H1 (cell line): ENCODE data around the gene CRABP2. TPM values are rescaled to one million over a fixed set of nuclear protein-coding genes. Genes with fewer than 3 reads are reported as not detected.

ENCODE experiments used
- FOSL1 ChIP-seq: IDR thresholded peaks from 2 replicates; pipeline ENCODE4 v1.6.1; 2011; ENCODE audit warnings: mild to moderate bottlenecking, low read depth, low read length, moderate library complexity; ENCODE audit not compliant: insufficient read depth
- GTF2F1 ChIP-seq: IDR thresholded peaks from 2 replicates; pipeline ENCODE4 v1.6.1; 2012; ENCODE audit warnings: low read depth, low read length, improper control_type of control experiment, borderline replicate concordance
- KDM5A ChIP-seq: fragments of 200-600 bp; IDR thresholded peaks from 2 replicates; pipeline ENCODE4 v1.7.1; 2012; ENCODE audit warnings: mild to moderate bottlenecking, low read length, inconsistent platforms, mixed read lengths
- POLR2A ChIP-seq, 2 experiments: IDR thresholded peaks; 1 replicate in 1 of 2; 2 replicates in 1 of 2; pipeline ENCODE4 v1.6.1; 2011; ENCODE audit warnings: low read depth in 2 of 2, low read length in 2 of 2, mild to moderate bottlenecking in 2 of 2; ENCODE audit errors: control extremely low read depth in 1 of 2
- RXRA ChIP-seq: IDR thresholded peaks from 2 replicates; pipeline ENCODE4 v1.6.1; 2011; ENCODE audit warnings: low read depth, mild to moderate bottlenecking, low read length, moderate library complexity; ENCODE audit not compliant: insufficient read depth
- SIN3A ChIP-seq, 2 experiments: IDR thresholded peaks in 1 of 2; conservative IDR thresholded peaks in 1 of 2; 2 replicates each; pipeline ENCODE4 v1.6.1; 2011 to 2012; ENCODE audit warnings: low read length in 2 of 2, improper control_type of control experiment in 1 of 2, low read depth in 1 of 2, mild to moderate bottlenecking in 1 of 2
- SIX5 ChIP-seq: IDR thresholded peaks from 2 replicates; pipeline ENCODE4 v1.6.1; 2011; ENCODE audit warnings: mild to moderate bottlenecking, low read depth, low read length
- TAF7 ChIP-seq: optimal IDR thresholded peaks from 2 replicates; pipeline ENCODE3; 2011; ENCODE audit warnings: low read depth, mild to moderate bottlenecking, inconsistent platforms, low read length, moderate library complexity, borderline replicate concordance
- polyA plus RNA-seq, 7 experiments: library from polyadenylated mRNA; depleted of rRNA in 3 of 7; stranded (reverse) in 5 of 7; unstranded in 2 of 7; fragments of >200 nt in 5 of 7; fragments of 200-250 nt in 2 of 7; gene quantifications; 1 replicate in 5 of 7; 2 replicates in 1 of 7; 4 replicates in 1 of 7; pipeline versions ENCODE4 v1.2.1 to v1.2.3, GENCODE V29; 2011 to 2013; ENCODE audit warnings: missing spikeins in 2 of 7, mixed read lengths in 2 of 7
- total RNA-seq: library from RNA; stranded (reverse); fragmentation: NEBNext Ultra II Directional; extraction: Animal tissue kit (Norgen Biotek cat#: 25700); gene quantifications from 2 replicates; pipeline ENCODE4 v1.2.1, GENCODE V29; 2021

Gene CRABP2
- total and polyA plus RNA-seq, 2 of the 8 experiments (the other 6 are each of a cell fraction or from before 2014, with no cell fraction given), result 69.2 to 119 TPM

- TF ChIP-seq SIN3A (conservative IDR thresholded peaks at IDR 0.05 in 1 of 2, IDR thresholded peaks at IDR 0.05 in 1 of 2; ENCODE audit: low read depth in 1 of 2, low read length in 2 of 2) (no peak), RXRA (no peak), POLR2A (IDR thresholded peaks at IDR 0.05; ENCODE audit: control extremely low read depth in 1 of 2, low read depth in 2 of 2, low read length in 2 of 2) (no peak), FOSL1 (no peak), TAF7 (no peak), KDM5A (no peak), GTF2F1 (no peak), SIX5 (no peak)
Measured at GRCh38 chr1:156733989-156734584, 28.7 kb upstream of the CRABP2 start (continued).
